H1 (cell line): ENCODE measurements around the gene BAZ2B.
"Not testable (repeated sequence)": the region's sequence is repeated elsewhere in the genome, so short reads cannot be mapped to it uniquely, and the experiment has no call there.

Experiments used
- ATF3 ChIP-seq: IDR thresholded peaks from 2 replicates; pipeline ENCODE4 v1.6.1; 2011; ENCODE audit warnings: low read depth, mild to moderate bottlenecking, low read length; ENCODE audit not compliant: insufficient read depth
- CEBPB ChIP-seq: IDR thresholded peaks from 2 replicates; pipeline ENCODE4 v1.6.1; 2012; ENCODE audit warnings: low read depth, low read length
- CHD2 ChIP-seq: IDR thresholded peaks from 2 replicates; pipeline ENCODE4 v1.6.1; 2012; ENCODE audit warnings: low read length, improper control_type of control experiment
- CTCF ChIP-seq, 3 experiments: IDR thresholded peaks; 1 replicate in 2 of 3; 2 replicates in 1 of 3; pipeline versions ENCODE4 v1.5.1 to v1.6.1; 2011; ENCODE audit warnings: low read length in 3 of 3, mild to moderate bottlenecking in 3 of 3, inconsistent platforms in 2 of 3, low read depth in 1 of 3, moderate library complexity in 1 of 3; ENCODE audit not compliant: insufficient read depth in 1 of 3; ENCODE audit errors: control extremely low read depth in 1 of 3
- EP300 ChIP-seq, 2 experiments: IDR thresholded peaks; 1 replicate in 1 of 2; 2 replicates in 1 of 2; pipeline ENCODE4 v1.6.1; 2011 to 2012; ENCODE audit warnings: low read depth in 2 of 2, low read length in 2 of 2, mild to moderate bottlenecking in 2 of 2, borderline replicate concordance in 1 of 2, inconsistent platforms in 1 of 2, moderate library complexity in 1 of 2
- GTF2F1 ChIP-seq: IDR thresholded peaks from 2 replicates; pipeline ENCODE4 v1.6.1; 2012; ENCODE audit warnings: low read depth, low read length, improper control_type of control experiment, borderline replicate concordance
- NANOG ChIP-seq: IDR thresholded peaks from 2 replicates; pipeline ENCODE4 v1.6.1; 2011; ENCODE audit warnings: low read length, low read depth, mild to moderate bottlenecking, inconsistent platforms; ENCODE audit not compliant: insufficient read depth, poor library complexity, severe bottlenecking
- POLR2A ChIP-seq, 2 experiments: IDR thresholded peaks; 1 replicate in 1 of 2; 2 replicates in 1 of 2; pipeline ENCODE4 v1.6.1; 2011; ENCODE audit warnings: low read depth in 2 of 2, low read length in 2 of 2, mild to moderate bottlenecking in 2 of 2; ENCODE audit errors: control extremely low read depth in 1 of 2
- RAD21 ChIP-seq, 2 experiments: IDR thresholded peaks in 1 of 2; conservative IDR thresholded peaks in 1 of 2; 2 replicates each; pipeline ENCODE4 v1.6.1; 2011; ENCODE audit warnings: low read depth in 2 of 2, low read length in 2 of 2, improper control_type of control experiment in 1 of 2, inconsistent platforms in 1 of 2, mild to moderate bottlenecking in 1 of 2, moderate library complexity in 1 of 2
- SIRT6 ChIP-seq: IDR thresholded peaks from one replicate; pipeline ENCODE4 v1.7.1; 2012; ENCODE audit warnings: low read length, inconsistent platforms
- SP2 ChIP-seq: IDR thresholded peaks from 2 replicates; pipeline ENCODE4 v1.6.1; 2012; ENCODE audit warnings: mild to moderate bottlenecking, low read length, inconsistent platforms
- TBP ChIP-seq: IDR thresholded peaks from 2 replicates; pipeline ENCODE4 v1.6.1; 2011; ENCODE audit warnings: low read depth, low read length, improper control_type of control experiment
- YY1 ChIP-seq: IDR thresholded peaks from 2 replicates; pipeline ENCODE4 v1.6.1; 2011; ENCODE audit warnings: low read depth, mild to moderate bottlenecking, low read length

DNA sequence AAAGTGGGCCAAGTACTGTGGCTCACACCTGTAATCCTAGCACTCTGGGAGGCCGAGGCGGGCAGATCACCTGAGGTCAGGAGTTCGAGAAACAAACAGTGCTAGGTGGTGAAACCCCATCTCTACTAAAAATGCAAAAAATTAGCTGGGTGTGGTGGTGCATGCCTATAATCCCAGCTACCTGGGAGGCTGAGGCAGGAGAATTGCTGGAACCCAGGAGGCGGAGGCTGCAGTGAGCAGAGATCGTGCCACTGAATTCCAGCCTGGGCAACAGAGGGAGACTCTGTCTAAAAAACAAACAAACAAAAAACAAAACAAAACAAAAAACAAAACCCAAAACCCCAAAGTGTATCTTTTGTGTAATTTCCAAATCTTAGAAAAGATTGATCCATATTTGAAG, 214.2 kb downstream of the BAZ2B start:
- TF ChIP-seq POLR2A (IDR thresholded peaks at IDR 0.05; ENCODE audit: control extremely low read depth in 1 of 2, low read depth in 2 of 2, low read length in 2 of 2); CTCF (IDR thresholded peaks at IDR 0.05; ENCODE audit: control extremely low read depth in 1 of 3, insufficient read depth in 1 of 3, low read depth in 1 of 3, low read length in 3 of 3); RAD21 (IDR thresholded peaks at IDR 0.05 in 1 of 2, conservative IDR thresholded peaks at IDR 0.05 in 1 of 2; ENCODE audit: low read depth in 2 of 2, low read length in 2 of 2); YY1; NANOG; ATF3; CEBPB; SIRT6; SP2; CHD2; TBP; EP300 (IDR thresholded peaks at IDR 0.05; ENCODE audit: borderline replicate concordance in 1 of 2, low read depth in 2 of 2, low read length in 2 of 2); GTF2F1: not testable (repeated sequence)
